ENCODE data around the gene RTN4.
"Not testable (repeated sequence)": the region's sequence is repeated elsewhere in the genome, so short reads cannot be mapped to it uniquely, and the experiment has no call there.

The RTN4 gene, protein sequence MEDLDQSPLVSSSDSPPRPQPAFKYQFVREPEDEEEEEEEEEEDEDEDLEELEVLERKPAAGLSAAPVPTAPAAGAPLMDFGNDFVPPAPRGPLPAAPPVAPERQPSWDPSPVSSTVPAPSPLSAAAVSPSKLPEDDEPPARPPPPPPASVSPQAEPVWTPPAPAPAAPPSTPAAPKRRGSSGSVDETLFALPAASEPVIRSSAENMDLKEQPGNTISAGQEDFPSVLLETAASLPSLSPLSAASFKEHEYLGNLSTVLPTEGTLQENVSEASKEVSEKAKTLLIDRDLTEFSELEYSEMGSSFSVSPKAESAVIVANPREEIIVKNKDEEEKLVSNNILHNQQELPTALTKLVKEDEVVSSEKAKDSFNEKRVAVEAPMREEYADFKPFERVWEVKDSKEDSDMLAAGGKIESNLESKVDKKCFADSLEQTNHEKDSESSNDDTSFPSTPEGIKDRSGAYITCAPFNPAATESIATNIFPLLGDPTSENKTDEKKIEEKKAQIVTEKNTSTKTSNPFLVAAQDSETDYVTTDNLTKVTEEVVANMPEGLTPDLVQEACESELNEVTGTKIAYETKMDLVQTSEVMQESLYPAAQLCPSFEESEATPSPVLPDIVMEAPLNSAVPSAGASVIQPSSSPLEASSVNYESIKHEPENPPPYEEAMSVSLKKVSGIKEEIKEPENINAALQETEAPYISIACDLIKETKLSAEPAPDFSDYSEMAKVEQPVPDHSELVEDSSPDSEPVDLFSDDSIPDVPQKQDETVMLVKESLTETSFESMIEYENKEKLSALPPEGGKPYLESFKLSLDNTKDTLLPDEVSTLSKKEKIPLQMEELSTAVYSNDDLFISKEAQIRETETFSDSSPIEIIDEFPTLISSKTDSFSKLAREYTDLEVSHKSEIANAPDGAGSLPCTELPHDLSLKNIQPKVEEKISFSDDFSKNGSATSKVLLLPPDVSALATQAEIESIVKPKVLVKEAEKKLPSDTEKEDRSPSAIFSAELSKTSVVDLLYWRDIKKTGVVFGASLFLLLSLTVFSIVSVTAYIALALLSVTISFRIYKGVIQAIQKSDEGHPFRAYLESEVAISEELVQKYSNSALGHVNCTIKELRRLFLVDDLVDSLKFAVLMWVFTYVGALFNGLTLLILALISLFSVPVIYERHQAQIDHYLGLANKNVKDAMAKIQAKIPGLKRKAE

DNA sequence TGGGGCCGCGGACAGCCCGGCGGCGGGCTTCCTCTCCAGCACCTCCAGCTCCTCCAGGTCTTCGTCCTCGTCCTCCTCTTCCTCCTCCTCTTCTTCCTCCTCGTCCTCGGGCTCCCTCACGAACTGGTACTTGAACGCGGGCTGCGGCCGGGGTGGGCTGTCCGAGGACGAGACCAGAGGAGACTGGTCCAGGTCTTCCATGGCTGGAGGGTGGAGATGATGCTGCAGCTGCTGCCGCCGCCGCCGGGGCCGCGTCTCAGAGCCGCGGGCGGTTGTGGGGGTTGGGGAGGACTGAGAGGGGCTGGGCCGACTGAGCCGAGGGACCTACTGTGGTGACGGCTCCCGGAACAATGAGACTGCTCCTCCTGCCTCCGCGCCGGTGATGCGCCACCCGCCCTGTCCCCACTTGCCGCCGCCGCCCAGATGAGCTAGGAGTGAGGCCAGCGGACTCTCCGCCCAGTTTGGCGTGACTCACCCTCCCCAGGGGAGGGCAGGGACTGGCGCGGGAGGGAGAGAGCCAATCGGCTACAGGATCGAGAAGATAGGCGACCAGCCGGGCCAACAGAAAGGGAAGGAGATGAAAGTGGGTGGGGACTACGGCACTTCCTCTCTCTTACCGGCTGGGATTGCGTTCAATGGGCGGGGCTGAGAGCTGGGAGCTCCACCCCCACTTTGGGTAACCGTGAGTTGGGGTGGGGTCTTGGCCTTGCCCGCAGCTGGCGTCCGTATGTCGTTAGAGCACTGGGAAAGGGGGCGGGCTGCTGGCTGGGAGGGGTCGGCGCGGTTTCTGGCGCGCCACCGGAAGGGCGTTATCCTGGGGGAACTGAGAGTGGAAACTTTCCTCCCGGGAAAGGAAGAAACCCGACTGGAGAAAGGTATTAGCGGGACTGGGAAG is at the start of gene RTN4:
RTN4 (minus strand) TSS at position 352 of the 895 bp plus-strand sequence; CDS start at position 201, 151 bp downstream.
- peak; percentile 99 for DNase-seq

DNA sequence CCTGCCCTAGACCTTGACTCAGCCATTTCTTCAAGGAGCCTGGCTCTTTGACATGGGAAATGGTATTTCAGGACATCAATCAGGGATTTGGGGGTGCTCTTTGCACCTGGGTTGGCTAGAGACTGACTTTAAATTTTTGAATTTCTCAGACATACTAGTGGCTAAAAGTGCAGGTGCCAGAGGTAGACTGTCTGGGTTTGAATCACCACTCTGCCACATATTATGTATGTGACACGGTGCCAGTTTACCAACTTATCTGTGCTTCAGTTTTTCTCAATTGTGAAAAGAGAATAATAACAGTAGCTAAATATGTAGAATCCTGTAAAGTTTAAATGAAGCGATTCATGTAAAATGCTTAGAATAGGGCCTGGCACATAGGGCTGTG is 49.2 kb upstream of the RTN4 start:
- DNase-seq: no peak

- no peak for DNase-seq
Measured at GRCh38 chr2:55097461-55098410, 47.5 kb upstream of the RTN4 start.

DNA sequence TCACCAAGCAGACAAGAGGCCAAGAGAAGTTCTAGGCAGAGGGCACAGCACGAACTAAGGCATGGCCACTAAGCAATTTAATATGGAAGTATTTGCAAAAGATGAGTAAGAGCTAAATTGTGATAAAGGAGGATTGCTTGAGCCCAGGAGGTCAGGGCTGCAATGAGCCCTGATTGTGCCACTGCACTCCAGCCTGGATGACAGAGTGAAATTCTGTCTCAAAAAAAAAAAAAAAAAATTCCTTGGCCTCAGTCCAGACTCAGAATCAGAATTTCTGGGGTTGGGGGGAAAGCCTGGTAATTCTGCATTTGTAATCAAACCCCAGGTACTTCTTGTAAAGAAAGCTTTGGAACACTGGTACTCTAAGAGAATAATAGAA is 46.8 kb upstream of the RTN4 start:
- no peak for DNase-seq

- no peak for DNase-seq
Measured at GRCh38 chr2:55096586-55096985, 46.3 kb upstream of the RTN4 start.

GRCh38 chr2:55093381-55093780 is 43.1 kb upstream of the RTN4 start:
- DNase-seq: no peak

GRCh38 chr2:55092439-55092838 is 42.2 kb upstream of the RTN4 start:
- no peak for DNase-seq

- not testable (repeated sequence) for DNase-seq
Measured at GRCh38 chr2:55091681-55092080, 41.4 kb upstream of the RTN4 start.

GRCh38 chr2:55090702-55091101 is 40.5 kb upstream of the RTN4 start:
- DNase-seq: no peak

DNA sequence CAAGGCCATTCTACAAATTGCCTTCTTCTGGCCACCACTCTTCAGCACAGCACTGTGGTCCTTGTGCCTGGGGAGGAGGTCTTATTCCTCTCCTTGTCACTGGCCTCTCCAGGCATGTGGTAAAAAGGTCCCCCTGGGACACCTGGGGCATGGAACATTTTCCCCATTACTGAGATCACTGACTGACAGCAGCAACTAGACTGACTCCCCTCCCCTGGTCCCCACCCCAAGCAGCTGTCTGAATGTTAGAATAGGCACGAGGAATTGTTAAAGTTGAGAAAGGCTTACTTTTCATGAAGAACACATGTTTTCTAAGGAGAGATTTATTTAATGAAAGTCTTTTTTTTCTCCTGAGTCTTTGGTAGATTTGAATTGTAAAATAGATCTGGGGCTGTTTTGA is 39.5 kb upstream of the RTN4 start:
- DNase-seq: no peak

DNA sequence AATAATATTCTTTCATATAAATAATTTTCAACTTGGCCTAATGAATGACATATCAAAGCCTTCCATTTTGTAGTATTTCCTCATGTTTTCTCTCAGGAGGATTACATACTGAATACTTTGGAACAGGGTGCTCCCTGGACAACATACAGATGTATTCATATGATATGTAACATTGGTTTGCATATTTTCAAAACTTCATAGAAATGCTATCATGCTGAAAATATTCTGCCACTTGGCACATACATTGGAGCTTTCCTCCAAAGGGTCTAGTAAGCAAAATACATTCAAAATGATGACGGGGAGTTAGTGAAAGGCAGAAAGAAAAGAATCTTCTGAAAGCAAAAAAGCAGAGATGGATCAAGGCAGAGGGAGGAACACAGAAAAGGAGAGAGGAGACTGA is 38.1 kb upstream of the RTN4 start:
- no peak for DNase-seq

DNA sequence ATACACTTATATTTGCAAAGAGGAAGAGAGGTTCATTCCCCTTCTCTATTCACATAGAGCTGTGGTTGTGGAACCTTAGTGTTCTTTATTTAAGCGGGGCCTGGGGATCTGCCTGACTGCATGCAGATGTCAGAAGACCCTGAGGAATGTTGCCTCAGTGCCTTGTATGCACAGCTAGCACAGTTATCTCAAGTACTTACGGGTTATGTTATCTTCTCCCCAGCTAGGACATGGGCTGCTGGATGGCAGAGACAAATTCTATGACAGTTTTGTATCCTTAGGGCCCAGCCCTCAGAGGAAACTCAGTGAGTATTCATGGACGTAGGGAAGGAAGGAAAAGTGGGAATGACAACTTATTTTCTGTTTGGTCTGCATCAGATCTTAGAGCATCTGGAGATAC is 37.7 kb upstream of the RTN4 start:
- DNase-seq: no peak

DNA sequence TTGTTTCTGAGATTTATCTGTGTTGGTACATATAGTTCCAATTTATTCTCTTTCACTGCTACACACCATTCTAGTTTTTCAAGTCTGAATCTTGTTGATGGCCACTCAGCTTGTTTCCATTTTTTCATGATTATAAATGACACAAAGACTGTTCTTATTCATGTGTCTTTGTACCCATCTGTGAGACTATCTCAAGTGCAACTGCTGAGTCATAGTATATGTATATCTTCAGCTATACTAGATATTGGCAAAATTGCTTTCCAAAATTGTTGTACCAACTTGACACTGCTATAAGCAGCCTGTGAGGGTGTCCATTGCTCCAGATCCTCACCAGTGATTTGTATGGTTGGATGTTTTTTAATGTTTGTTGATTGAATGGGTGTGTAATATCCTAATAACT is 37.2 kb upstream of the RTN4 start:
- no peak for DNase-seq

DNA sequence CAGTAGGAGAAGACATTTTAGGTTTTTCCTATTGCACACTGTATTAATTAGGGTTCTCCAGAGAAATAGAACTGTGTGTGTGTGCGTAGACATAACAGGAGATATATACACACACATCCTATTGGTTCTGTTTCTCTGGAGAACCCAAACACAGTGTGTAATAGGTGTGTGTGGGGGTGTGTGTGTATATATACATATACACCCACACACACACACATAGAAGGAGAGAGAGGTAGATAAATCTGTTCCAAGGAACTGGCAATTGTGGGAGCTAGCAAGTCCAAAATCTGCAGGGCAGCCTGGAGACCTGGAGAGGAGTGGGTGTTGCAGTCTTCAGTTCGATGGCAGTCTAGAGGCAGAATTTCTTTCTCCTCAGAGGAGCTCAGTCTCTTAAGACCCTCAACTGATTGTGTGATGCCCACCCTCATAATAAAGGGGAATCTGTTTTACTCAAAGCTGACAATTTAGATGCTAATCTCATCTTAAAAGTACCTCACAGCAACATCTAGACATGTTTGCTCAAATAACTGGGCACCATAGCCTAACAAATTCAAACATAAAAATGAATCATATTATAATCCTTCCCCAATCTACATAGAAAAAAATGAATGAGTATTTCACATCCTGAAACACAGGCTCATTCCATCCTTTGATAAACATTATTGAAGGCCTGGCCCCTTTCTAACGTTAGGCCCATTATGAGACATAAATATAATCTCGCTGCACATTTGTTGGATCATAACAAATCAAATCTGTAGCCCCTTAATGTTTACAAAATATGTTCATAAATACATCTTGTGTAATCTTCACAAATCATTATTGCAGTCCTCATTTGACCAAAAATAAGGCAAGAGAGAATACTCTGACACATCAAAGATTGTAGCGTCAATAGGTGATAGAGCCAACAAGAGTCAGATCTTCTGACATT is 35.1 kb upstream of the RTN4 start:
- no peak for DNase-seq

DNA sequence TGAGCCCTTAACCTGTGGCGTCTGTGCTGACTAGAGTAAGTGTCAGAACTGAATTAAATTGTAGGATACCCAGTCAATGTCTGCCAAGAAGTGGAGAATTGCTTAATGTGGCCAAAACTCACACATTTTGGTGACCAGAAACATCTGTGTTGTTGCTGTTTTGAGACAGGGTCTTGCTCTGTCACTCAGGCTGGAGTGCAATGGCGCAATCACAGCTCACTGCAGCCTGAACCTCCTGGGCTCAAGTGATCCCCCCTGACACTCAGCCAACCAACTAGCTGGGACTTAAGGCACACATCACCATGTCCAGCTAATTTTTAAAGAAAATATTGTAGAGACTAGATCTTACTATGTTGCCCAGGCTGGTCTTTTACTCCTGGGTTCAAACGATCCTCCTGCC is 34.4 kb upstream of the RTN4 start:
- DNase-seq: no peak

GRCh38 chr2:55080204-55080738 is 30.0 kb upstream of the RTN4 start:
- no peak for DNase-seq

DNA sequence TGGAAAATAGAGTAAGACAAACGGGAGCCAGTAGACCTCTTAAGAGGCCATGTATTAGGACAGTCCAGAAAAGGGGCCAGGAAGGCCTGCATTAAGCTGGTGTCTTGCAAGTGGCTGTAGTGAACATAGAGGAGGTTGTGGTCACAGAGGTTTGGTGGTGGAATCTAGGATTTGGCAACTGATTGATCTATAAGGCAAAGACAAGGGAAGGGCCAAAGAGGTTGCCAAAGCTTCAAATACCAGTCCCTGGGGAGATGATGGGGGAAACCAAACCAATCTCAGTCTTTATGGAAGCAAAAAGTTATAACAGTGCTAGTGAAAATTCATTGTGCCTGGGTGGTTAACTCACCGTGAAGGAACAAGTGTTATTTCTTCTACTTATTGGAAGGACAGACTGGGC is 28.7 kb upstream of the RTN4 start:
- DNase-seq: no peak

DNA sequence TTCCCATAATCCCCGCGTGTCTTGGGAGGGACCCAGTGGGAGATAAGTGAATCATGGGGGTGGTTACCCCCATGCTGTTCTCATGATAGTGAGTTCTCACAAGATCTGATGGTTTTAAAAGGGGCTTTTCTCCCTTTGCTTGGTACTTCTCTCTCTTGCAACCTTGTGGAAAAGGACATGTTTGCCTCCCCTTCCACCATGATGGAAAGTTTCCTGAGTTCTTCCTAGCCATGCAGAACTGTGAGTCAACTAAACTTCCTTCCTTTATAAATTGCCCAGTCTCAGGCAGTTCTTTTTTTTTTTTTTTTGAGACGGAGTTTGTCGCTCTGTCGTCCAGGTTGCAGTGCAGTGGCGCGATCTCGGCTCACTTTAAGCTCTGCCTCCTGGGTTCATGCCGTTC is 26.5 kb upstream of the RTN4 start:
- no peak for DNase-seq

DNA sequence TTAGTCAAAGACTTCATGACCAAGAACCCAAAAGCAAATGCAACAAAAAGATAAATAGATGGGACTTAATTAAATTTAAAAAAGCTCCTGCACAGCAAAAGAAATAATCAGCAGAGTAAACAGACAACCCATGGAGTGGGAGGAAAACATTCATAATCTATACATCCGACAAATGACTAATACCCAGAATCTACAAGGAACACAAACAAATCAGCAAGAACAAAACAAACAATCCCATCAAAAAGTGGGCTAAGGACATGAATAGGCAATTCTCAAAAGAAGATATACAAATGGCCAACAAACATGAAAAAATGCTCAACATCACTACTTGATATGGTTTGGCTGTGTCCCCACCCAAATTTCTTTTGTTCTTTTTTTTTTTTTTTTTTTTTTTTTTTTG is 25.8 kb upstream of the RTN4 start:
- DNase-seq: not testable (repeated sequence)
